Stimulated activated CD4-positive, alpha-beta T cell treated with anti-CD3 and anti-CD28 coated beads, TNF-alpha, amount 100 ng/mL, for 24 hours (primary cell): ENCODE results near the gene PRPF19.

Experiments
- DNase-seq, 3 experiments: peaks; one replicate each; pipeline ENCODE4 v3.0.0-alpha.2; 2020; ENCODE audit warnings: low read depth in 3 of 3

Gene PRPF19

DNA sequence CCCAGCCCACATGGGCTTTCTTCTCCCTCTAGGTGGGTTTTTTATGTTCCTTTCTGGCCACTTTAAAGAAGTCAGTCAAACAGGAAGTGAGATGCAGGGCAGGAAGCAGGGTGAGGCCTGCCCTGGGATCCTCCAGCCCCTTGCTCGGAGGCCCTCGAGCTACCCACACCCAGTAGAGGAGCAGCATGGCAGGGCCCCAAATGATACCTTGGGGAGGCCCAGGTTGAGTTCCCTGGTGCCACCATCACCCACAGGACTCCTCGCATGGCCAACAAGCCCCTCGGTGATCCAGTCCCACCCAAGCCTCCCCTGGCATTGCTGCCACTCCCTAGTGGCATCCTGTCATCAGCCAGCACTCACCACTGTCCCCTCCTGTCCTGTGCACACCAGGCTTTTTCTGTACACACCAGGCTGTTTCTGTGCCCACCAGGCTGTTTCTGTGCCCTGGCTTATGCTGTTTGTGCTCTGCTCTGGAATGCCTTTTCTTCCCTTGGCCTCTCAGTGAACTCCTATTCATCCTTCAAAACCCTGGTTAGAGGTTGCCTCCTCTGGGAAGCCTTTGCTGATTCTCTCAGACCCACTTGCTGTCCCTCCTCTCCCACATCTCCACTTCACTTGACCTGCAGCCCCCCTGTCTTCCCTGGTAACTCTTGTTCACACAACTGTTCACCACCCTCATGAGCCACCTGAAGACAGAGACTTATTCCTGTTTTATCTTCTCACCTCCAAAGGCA lies 47.5 kb downstream of the PRPF19 start:
- no peak for DNase-seq

DNA sequence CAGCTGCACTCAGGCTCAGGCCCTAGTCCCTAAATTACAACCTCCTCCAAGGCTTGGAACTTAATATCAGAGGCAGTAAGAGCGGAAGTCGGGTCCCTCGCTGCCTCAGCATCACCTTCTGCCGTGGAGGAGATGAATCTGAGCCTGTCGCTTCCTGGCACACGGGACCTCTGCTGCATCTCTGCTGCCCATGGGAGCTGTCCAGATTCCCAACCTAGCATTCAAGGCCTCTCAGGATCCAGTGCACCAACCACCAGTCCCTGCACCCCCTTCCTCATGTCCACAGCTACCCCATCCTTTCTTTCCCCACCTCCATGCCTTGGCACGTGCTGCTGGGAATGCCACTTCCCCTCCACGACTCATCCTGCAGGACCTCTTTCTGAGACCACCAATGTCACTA lies 48.1 kb downstream of the PRPF19 start:
- no peak for DNase-seq

DNA sequence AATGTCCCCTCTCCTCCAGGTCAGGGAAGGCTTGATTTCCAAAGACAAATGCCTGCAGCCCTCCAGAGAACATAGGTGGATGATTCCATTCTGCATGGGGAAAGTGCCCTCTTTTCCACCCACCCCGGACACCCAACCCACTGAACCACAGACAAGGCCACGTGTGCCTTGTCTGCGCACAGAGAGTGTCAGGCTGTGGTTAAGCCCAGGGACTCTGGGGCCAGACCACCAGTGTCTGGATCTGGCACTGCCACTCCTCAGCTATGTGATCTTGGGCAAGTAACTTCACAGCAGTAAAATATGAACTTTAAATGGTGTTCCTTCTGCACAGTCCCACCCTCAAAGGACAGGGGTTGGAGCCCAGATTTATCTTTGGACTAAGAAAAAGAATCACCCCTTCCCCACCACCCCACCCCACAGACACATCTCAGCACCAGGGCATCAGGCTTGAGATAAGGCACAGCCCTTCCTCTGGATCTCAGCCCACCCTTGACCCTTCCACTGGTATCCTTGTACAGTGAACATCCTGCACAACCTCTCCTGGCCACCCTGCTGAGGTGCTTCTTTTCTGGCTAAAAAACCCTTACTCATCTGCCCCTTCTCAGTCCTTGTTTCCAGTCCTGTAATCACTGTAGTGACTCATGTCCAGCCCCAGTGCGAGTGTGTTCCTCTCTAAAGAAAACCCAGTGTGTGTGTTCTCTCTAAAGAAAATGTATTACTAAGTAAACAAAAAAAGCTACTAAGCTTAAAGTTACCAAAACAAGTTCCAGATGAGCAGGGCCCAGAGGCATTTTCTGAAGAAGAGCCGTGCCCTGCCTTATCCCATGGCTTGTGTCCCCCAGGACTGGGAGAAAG lies 48.8 kb downstream of the PRPF19 start:
- DNase-seq, result no peak

DNA sequence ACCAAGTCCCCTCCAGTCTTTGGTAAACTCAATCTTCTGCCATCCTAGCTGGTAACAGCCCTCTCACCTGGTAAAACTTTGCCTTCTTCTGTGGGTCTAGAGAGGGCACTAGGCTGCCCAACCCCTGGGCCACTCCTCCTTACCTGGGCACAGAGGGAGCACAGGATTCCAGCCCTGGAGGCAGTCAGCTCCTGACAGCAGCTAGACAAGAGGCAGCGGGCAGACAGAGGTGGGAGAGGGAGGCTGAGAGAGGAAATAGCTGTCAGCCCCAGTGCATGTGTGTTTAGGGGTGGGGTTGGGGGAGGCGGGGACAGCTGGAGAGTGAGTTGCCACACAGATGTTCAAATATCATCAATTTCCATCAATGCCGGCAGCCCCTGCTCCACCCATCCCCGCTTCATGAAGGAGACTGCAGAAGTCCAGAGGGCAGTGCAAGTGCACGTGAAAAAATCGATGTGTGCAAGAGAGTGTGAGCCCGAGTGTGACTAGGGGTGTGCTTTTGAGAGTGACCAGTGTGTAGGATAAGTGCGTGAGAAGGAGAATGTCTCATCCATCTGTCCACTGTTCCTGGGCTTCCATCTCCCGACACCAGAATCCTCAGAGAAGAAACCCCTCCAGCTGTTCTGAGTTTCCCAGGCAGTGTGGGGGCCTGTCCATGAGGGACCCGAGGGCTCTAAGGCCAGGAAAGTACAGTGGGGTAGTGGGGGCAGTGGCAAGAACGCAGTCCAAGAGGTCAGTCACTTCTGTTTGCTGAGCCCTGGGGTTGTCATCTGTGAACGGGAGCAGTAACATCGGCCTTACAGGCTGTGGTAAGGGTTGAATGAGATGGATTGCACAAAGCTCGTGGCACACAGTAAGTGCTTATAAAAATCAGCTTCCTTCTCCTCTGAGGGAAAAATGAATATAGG lies 50.4 kb downstream of the PRPF19 start, which contains the start of gene PTGDR2:
Gene PTGDR2, minus strand, starts transcription at position 225 of the 908 bp plus-strand sequence. CDS start 2,228 bp downstream, outside the sequence.
- DNase-seq, result no peak

DNA sequence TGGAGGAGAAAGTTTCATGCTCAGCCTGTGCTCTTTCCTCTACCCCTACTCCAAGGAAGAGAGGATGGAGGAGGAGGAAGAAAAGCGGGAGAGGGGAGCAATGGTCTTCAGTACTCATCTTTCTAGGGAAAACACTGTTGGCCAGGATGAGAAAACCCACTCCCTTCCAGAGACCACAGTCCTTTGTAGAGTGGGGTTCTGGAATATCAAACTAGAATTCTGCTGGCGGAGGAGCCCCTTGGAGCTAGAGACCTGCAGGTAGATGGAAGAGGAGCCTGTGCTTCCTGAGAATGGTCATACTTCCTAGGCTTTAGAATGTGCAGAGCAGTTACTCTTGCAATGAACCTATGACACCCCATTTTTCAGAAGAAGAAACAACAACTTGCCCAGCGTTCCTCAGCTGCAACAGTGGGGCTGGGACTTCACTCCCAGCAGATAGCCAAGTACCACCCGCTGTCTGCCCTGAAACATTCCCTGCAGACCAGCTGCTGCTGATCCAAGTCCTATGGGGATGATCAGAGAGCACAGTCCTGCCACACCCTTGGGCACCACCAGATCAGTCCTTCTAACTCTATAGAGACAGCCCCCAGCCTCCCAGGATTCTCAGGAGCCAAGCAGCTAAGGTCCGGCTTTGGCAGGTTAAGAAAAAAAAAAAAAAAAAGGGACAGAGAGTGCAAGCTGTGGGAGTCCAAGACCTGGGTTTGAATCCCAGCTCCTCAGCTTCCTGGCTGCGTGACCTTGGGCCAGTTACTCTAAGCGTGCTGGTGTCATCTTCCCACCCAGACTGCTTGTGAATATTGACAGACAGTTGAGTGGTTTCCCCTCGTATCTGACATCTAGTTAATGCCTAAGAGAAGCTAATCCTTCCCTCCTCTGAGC lies 51.3 kb downstream of the PRPF19 start:
- DNase-seq, result no peak

DNA sequence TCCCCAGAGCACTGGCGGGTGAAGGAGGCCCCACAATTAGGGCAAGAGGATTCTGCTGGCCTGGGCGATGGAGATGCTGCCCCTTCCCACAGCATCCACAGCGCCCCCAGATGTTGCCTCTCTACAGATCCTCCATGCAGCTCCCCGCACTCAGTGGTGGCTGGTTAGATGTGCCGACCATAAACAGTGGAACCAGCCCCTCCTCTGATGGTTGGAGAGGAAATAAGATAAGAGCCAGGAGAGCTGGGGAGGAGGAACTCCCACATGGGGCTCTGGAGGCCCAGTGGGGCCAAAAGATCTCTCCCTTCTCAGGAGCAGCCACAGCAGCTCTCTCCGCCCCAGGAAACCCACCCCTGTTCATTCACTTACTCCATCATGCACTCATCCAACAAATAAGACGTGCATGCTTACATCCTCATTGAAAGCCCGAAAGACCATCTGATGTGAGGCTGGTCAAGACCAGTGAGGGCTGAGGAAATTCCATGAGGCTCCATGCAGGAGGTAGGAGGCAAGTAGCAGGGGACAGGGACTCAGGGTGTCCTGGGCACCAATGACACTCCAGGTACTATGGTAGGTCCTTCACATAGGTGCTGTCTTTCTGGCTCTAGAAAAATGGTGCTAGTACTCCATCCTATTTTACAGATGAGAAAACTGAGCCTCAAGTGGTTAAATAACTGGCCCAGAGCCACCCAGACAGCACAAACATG lies 52.1 kb downstream of the PRPF19 start:
- DNase-seq, result no peak

DNA sequence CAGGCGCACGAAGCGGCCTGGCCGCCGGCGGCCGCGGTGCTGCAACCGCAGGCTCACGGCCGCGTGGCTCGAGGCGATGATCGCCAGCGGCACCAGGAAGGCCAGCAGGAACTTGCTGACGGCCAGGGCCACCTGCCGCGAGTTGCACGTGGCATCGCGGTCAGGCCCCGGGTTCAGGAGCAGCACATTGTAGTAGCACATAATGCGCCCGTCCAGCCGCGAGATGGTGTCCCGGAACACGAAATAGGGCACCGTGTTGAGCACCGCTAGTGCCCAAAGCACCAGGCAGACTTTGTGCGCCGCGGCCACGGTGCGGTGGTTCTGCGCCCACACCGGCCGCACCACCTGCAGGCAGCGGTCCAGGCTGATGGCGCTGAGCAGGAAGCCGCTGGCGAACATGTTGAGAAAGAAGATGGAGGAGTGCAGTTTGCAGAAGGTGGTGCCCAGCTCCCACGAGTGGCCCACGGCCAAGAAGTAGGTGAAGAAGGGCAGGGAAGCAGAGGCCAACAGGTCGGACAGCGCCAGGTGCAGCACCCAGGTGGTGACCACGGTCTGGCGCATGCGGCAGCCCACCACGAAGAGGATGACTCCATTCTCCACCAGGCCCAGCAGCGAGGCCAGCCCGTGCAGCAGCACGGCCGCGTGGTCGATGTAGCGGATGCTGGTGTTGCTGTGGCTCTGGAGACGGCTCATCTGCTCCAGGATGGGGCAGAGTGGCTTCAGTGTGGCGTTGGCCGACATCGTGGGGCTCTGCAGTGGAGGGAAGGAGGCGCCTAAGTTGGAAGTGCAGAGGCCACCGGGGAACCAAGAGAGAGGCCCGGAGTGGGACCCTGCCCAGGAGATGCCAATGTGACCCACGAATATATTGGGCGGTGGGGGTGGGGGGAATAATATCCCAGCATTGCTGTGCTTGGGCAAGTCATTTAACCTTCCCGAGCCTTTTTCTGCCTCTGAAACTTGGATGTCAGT lies 53.1 kb downstream of the PRPF19 start:
- DNase-seq, result no peak

DNA sequence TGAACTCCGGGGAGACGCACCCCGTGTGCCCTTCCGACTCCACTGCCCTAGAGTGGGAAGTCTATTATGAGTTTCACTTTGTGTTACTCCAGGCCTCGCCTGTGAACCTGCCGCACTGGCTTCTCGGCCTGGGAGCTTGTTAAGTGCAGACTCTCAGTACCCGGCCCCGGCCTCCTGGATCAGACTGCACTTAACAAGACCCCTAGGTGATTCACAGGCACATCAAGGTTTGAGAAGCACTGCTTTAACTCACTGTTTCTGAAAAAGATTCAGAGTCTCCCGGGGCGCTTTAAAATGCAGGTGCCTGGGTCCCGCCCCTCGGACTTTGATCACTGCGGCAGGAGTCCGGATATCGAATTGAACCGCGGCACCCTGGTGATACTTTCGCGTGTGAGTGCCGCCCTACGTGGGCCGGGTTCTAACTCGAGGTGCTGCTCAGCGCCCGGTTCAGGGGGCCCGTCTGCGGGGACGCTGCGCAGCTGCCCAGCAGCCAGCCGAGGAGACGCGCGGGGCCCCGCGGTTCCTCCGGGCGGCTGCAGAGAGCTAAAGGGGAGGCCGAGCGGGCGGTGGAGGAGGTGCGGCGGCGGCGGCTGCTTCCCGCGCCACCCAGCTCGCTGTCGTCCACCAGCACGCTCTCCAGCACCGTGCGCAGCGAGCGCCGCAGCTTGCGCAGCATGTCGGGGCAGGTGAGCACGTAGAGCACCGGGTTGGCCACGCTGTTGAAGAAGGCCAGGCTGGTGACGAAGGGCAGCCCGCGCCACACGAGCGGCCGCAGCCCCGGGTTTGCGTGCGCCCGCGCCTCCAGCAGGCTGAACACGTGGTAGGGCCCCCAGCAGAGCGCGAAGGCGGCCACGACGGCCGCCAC lies 54.0 kb downstream of the PRPF19 start:
- DNase-seq, result no peak

DNA sequence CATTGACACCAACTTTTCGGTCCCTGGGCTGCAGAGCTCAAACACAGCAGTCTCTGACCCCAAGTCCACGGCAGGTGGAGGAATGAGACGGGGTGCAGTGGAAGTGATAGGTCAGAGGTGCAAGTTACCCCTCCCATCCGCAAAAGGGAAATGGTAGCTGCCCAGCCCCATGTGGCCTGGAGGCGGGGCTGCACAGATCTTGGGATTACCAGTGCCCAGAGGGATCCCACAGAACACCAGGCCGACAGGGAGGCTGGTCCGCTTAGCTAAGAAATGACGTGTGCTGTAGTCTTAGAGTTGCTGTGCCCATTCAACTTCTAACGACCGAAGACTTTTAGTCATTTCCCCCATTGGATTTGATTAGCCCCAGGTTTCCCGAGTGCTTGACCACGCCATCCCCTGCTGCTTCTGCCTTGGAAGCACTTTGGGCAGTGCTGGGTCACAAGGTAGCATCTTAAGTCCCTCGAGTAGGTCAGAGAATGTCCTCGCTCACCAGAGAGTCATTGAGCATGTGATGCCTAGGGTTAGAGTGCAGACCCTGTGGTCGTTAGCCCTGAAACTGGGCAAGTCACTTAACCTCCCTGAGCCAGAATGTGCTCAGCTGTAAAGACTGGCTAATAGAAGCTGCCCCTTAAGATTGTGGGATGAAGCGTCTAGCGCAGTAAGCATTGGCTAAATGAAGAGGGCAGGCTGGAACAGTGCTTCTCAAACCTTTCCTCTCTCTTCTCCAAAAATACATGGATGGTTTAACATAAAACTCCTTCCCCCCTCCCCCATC lies 54.9 kb downstream of the PRPF19 start:
- no peak for DNase-seq

DNA sequence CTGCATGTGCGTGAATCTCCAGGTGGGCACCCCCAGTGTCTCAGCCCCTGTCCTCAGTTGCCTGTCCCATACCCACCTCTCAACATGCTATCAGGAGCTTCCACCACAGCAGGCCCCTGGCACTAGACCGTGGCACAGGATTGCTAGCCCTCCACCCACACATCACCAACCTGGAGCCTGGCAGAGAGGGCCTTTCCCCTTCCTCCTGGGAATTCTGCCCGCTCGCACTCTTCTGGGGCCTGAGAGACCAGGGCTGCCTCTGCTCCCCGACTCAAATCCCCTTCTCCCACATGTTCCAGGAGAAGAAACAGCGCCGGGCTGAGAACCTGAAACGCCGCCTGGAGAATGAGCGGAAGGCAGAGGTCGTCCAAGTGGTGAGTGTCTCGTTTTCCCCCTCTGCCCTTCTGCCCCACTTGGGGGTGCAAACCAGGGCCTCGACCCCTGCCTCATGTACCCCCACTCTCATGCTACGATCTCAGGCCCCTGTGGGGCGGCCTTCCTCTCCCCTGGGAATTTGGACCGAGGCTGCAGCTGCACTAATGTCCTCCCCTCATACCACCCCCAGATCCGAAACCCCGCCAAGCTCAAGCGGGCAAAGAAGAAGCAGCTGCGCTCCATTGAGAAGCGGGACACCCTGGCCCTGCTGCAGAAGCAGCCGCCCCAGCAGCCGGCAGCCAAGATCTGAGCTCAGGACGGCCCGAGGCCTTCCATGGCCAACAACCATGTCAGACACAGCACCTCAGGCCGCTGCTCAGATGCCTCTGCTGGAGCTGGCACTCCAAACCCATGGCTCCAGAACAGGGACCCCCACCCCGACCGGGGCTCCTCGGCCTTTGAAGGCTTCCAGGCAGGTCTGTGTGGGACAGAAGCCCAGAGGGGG lies 56.5 kb downstream of the PRPF19 start:
- no peak for DNase-seq

DNA sequence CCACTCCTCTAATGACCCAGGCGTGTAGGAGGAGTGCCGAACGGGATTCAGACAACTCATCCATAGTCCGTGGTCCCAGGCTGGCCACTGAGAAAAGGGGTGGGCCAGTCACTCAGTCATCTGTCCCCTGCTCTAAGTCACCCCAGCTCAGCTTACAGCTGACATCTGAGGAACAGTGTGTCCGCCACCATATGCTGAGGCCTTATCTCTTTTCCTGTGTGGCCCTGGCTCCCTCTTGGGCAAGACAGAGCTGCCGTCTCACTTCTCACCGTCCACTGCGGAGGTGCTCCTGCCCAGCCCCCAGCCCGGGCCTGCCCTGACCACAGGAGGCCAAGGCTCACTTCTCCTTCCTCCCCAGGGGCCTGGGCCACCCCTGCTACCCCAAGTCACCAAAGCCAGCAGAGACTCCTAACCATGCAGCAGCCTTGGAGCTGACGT lies 57.7 kb downstream of the PRPF19 start:
- DNase-seq, result no peak

DNA sequence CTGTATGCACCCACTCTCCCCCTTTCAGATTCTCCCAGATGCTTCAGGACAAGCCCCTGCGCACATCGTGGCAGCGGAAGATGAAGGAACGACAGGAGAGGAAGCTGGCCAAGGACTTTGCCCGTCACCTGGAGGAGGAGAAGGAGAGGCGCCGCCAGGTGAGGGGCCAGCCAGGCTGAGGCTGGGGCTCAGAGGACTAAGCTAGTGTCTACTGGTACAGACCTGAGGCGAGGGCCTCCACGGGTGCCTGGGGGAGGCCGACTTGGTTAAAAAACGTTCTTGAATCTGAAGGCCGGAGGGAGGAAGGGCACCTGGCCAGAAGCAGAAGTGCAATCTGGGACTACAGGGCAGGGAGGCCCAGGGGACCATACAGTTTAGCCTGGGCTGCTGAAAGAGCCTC lies 58.5 kb downstream of the PRPF19 start:
- DNase-seq, result no peak

DNA sequence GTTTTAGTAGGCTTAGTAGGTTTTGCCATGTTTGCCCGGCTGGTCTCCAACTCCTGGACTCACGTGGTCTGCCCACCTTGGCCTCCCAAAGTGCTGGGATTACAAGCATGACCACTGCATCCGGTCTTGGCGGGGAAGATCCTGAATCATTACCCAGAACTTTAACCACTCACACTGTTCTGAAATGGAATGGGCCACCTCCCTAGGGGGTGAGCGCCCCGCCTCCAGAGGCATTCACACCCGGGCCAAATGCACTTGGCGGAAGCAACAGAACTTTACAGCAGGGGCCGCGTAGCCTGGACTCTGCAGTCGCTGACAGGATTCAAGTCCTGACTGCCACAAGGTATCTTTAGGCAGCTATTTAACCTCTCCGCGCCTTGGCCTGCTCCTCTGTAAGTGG lies 59.1 kb downstream of the PRPF19 start:
- no peak for DNase-seq

DNA sequence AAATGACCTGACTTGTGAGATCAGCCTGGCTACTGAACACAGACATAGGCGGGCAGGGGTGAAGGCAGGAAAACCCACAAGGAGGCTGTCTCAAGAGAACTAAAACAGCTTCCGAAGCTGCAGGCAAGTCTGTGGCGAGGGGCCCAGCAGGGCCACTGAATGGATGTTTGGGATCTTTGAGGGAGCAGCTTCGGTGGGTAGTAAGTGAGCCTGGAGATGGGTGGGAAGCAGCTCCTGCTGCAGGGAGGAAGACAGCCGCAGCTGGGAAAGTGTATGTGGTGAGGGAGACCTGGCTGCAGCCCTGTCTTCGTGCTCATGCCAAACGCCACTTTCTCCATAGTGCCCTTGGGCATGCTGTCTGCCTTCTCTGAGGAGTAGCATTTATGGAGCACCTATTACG lies 61.0 kb downstream of the PRPF19 start:
- no peak for DNase-seq

DNA sequence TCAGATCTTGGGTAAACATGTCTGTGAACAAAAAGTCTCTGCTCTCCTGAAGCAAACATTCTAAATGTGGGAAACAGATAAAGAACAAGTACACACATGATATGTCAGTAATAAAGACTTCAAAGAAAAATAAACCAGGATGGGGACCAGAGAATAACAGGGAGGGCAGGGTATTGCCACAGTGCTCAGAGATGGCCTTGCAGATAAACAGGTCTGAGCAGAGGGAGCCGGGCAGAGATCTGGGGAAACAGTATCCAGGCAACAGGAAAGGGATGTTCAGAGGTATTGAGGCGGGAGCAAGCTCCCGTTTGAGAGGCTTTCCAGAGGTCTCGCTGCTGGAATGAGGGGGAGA lies 61.5 kb downstream of the PRPF19 start:
- DNase-seq, result no peak
